WTC11 (cell line): ENCODE measurements around the gene SLC23A2. TPM values are rescaled to one million over a fixed set of nuclear protein-coding genes. Genes with fewer than 3 reads are reported as not detected.

Source experiments
- ATAC-seq: fragments of 200-7000 bp; cut with Tn5 transposase; 2 replicates; pipeline ENCODE4 v1.10.0; 2021; ENCODE audit warnings: mild to moderate bottlenecking, moderate library complexity
- CTCF ChIA-PET: fragments of 300-600 bp; sonication (Branson Sonifier 250); formaldehyde crosslinking; loops from one replicate; lab custom pipeline; 2021; ENCODE audit warnings: antibody characterized with exemption; lab: Charles Lee
- POLR2A ChIA-PET: fragments of 350-600 bp; sonication (Branson Sonifier 250); formaldehyde crosslinking; loops from one replicate; lab custom pipeline; 2021; ENCODE audit warnings: antibody characterized with exemption; lab: Charles Lee
- DNase-seq: peaks from one replicate; pipeline ENCODE4 v3.0.0; 2021; ENCODE audit warnings: low spot score
- H3K27ac Mint-ChIP-seq: 2 replicates; pipeline ENCODE4 v1.8.0; 2021; ENCODE audit warnings: mixed read lengths
- H3K27me3 Mint-ChIP-seq: 2 replicates; pipeline ENCODE4 v1.8.0; 2021; ENCODE audit warnings: low read depth, mild to moderate bottlenecking, moderate library complexity, mixed read lengths
- H3K36me3 Mint-ChIP-seq: 2 replicates; pipeline ENCODE4 v1.8.0; 2021; ENCODE audit warnings: mixed read lengths
- H3K4me1 Mint-ChIP-seq: 2 replicates; pipeline ENCODE4 v1.8.0; 2022; ENCODE audit warnings: mixed read lengths
- H3K4me3 Mint-ChIP-seq: 2 replicates; pipeline ENCODE4 v1.8.0; 2021; ENCODE audit warnings: mild to moderate bottlenecking, moderate library complexity, mixed read lengths
- H3K9me3 Mint-ChIP-seq: 2 replicates; pipeline ENCODE4 v1.8.0; 2021; ENCODE audit warnings: mixed read lengths
- ELF4 ChIP-seq: sonication (generic); formaldehyde crosslinking; IDR thresholded peaks from 2 replicates; pipeline ENCODE4 v1.8.1; 2022; ENCODE audit warnings: low read depth, mild to moderate bottlenecking, moderate library complexity, missing genetic modification reagents
- EMX1 ChIP-seq: fragments of 250-450 bp; sonication (Bioruptor Pico); IDR thresholded peaks from 2 replicates; pipeline ENCODE4 v1.8.0; 2021; ENCODE audit warnings: mild to moderate bottlenecking
- ESRRA ChIP-seq: sonication (generic); formaldehyde crosslinking; IDR thresholded peaks from 2 replicates; pipeline ENCODE4 v1.8.1; 2022; ENCODE audit warnings: mild to moderate bottlenecking, missing genetic modification reagents, borderline replicate concordance
- FOXK1 ChIP-seq: sonication (generic); formaldehyde crosslinking; IDR thresholded peaks from 2 replicates; pipeline ENCODE4 v1.8.0; 2022; ENCODE audit warnings: mild to moderate bottlenecking, moderate library complexity, missing genetic modification reagents
- GTF2I ChIP-seq: fragments of 250-450 bp; sonication (Bioruptor Pico); conservative IDR thresholded peaks from 2 replicates; pipeline ENCODE4 v1.4.0; 2021; ENCODE audit warnings: mild to moderate bottlenecking
- HMGA2 ChIP-seq: fragments of 250-450 bp; sonication (Bioruptor Pico); IDR thresholded peaks from 2 replicates; pipeline ENCODE4 v1.4.0; 2021; ENCODE audit warnings: mild to moderate bottlenecking, moderate library complexity
- NFE2L1 ChIP-seq: sonication (generic); formaldehyde crosslinking; IDR thresholded peaks from 2 replicates; pipeline ENCODE4 v1.8.1; 2023; ENCODE audit warnings: missing genetic modification reagents
- NFYB ChIP-seq: sonication (generic); formaldehyde crosslinking; conservative IDR thresholded peaks from 2 replicates; pipeline ENCODE4 v1.8.0; 2022; ENCODE audit warnings: low read depth, missing genetic modification reagents
- NR3C1 ChIP-seq: sonication (generic); formaldehyde crosslinking; conservative IDR thresholded peaks from 2 replicates; pipeline ENCODE4 v1.8.1; 2023; ENCODE audit warnings: low read depth, mild to moderate bottlenecking, missing genetic modification reagents
- PRRX2 ChIP-seq: fragments of 250-450 bp; sonication (Bioruptor Pico); IDR thresholded peaks from 2 replicates; pipeline ENCODE4 v1.8.0; 2021; ENCODE audit warnings: mild to moderate bottlenecking
- RELA ChIP-seq: sonication (generic); formaldehyde crosslinking; IDR thresholded peaks from 2 replicates; pipeline ENCODE4 v1.8.1; 2022; ENCODE audit warnings: missing genetic modification reagents, mild to moderate bottlenecking, borderline replicate concordance
- SMAD4 ChIP-seq: sonication (generic); formaldehyde crosslinking; IDR thresholded peaks from 2 replicates; pipeline ENCODE4 v1.8.0; 2022; ENCODE audit warnings: mild to moderate bottlenecking, missing genetic modification reagents
- SOX15 ChIP-seq: fragments of 250-450 bp; sonication (Bioruptor Pico); IDR thresholded peaks from 2 replicates; pipeline ENCODE4 v1.9.0; 2021; ENCODE audit warnings: mild to moderate bottlenecking
- SP1 ChIP-seq: sonication (generic); formaldehyde crosslinking; conservative IDR thresholded peaks from 2 replicates; pipeline ENCODE4 v1.8.1; 2022; ENCODE audit warnings: missing genetic modification reagents
- ZNF671 ChIP-seq: fragments of 250-450 bp; sonication (Bioruptor Pico); IDR thresholded peaks from 2 replicates; pipeline ENCODE4 v1.8.0; 2021; ENCODE audit warnings: mild to moderate bottlenecking
- total RNA-seq: library from RNA; stranded (reverse); gene quantifications from 3 replicates; pipeline ENCODE4 v1.2.3, GENCODE V29; 2021
- TF ChIP-seq, protein P1 (sequence below): sonication (generic); formaldehyde crosslinking; IDR thresholded peaks from 2 replicates; pipeline ENCODE4 v1.8.1; 2023; ENCODE audit warnings: mild to moderate bottlenecking, missing genetic modification reagents, borderline replicate concordance
- TF ChIP-seq, protein P2 (sequence below): sonication (generic); formaldehyde crosslinking; IDR thresholded peaks from 2 replicates; pipeline ENCODE4 v1.8.0; 2022; ENCODE audit warnings: mild to moderate bottlenecking, missing genetic modification reagents
- TF ChIP-seq, protein P3 (sequence below): sonication (generic); formaldehyde crosslinking; IDR thresholded peaks from 2 replicates; pipeline ENCODE4 v1.8.0; 2022; ENCODE audit warnings: missing genetic modification reagents
- TF ChIP-seq, protein P4 (sequence below): sonication (generic); formaldehyde crosslinking; IDR thresholded peaks from 2 replicates; pipeline ENCODE4 v1.8.1; 2022; ENCODE audit warnings: low read depth, missing genetic modification reagents, borderline replicate concordance
- TF ChIP-seq, protein P5 (sequence below): sonication (generic); formaldehyde crosslinking; IDR thresholded peaks from 2 replicates; pipeline ENCODE4 v1.8.0; 2023; ENCODE audit warnings: missing genetic modification reagents, mild to moderate bottlenecking, borderline replicate concordance

Gene SLC23A2
- total RNA-seq, 1 experiment from 2014 or later = 14.5 TPM

DNA sequence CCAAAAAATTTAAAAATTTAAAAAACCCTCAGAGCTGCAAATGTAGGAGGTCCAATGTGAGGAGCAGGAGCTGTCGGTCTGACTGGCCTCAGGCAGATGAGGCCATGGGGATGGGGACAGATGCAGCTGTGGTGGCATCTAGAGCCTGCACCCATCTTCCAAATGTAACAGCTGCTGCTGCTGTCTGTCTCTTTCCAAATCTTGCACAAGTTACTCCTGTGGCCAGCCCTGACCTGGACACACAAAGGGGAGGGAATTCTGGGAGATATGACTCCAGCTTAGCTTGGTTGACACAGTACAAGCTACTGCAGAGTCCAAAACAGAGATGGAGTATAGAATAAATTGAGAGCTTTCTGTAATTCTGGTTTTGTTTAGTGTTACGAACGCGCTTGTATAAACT lies 164.4 kb downstream of the SLC23A2 start:
- ATAC-seq = no peak
- DNase-seq = no peak
- Mint-ChIP-seq H3K27me3 (peaks cover 3% of the 10 kb centered on the region), H3K4me3 (no peak overlapping the region), H3K36me3 (no peaks in the 10 kb centered on the region), H3K27ac (no peak overlapping the region), H3K9me3 (peaks cover 18% of the 10 kb centered on the region), H3K4me1 (peaks cover 3% of the 10 kb centered on the region)
- ChIA-PET CTCF (interaction anchor here (0.9 kb wide), 2 partner anchors 111 to 119 kb away, joined by 3 read pairs; no protein-coding TSS in a partner anchor), POLR2A (interaction anchor here (0.6 kb wide), 1 partner anchor 94 kb away, joined by 6 read pairs; no protein-coding TSS in a partner anchor)
- TF ChIP-seq, protein P1, sequence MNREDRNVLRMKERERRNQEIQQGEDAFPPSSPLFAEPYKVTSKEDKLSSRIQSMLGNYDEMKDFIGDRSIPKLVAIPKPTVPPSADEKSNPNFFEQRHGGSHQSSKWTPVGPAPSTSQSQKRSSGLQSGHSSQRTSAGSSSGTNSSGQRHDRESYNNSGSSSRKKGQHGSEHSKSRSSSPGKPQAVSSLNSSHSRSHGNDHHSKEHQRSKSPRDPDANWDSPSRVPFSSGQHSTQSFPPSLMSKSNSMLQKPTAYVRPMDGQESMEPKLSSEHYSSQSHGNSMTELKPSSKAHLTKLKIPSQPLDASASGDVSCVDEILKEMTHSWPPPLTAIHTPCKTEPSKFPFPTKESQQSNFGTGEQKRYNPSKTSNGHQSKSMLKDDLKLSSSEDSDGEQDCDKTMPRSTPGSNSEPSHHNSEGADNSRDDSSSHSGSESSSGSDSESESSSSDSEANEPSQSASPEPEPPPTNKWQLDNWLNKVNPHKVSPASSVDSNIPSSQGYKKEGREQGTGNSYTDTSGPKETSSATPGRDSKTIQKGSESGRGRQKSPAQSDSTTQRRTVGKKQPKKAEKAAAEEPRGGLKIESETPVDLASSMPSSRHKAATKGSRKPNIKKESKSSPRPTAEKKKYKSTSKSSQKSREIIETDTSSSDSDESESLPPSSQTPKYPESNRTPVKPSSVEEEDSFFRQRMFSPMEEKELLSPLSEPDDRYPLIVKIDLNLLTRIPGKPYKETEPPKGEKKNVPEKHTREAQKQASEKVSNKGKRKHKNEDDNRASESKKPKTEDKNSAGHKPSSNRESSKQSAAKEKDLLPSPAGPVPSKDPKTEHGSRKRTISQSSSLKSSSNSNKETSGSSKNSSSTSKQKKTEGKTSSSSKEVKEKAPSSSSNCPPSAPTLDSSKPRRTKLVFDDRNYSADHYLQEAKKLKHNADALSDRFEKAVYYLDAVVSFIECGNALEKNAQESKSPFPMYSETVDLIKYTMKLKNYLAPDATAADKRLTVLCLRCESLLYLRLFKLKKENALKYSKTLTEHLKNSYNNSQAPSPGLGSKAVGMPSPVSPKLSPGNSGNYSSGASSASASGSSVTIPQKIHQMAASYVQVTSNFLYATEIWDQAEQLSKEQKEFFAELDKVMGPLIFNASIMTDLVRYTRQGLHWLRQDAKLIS = no peak
- TF ChIP-seq, protein P2, sequence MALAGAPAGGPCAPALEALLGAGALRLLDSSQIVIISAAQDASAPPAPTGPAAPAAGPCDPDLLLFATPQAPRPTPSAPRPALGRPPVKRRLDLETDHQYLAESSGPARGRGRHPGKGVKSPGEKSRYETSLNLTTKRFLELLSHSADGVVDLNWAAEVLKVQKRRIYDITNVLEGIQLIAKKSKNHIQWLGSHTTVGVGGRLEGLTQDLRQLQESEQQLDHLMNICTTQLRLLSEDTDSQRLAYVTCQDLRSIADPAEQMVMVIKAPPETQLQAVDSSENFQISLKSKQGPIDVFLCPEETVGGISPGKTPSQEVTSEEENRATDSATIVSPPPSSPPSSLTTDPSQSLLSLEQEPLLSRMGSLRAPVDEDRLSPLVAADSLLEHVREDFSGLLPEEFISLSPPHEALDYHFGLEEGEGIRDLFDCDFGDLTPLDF (CRISPR knock-in tag) = no peak
- TF ChIP-seq SMAD4 (CRISPR knock-in tag) (no peak), NFE2L1 (CRISPR knock-in tag) (no peak), PRRX2 (no peak), RELA (no peak), SOX15 (CRISPR knock-in tag) (no peak), SP1 (CRISPR knock-in tag) (no peak), GTF2I (CRISPR knock-in tag) (no peak), ELF4 (CRISPR knock-in tag) (no peak), EMX1 (no peak), ESRRA (no peak), FOXK1 (CRISPR knock-in tag) (no peak), HMGA2 (CRISPR knock-in tag) (no peak), NR3C1 (CRISPR knock-in tag) (no peak), NFYB (CRISPR knock-in tag) (no peak), ZNF671 (CRISPR knock-in tag) (no peak)
- TF ChIP-seq, protein P3, sequence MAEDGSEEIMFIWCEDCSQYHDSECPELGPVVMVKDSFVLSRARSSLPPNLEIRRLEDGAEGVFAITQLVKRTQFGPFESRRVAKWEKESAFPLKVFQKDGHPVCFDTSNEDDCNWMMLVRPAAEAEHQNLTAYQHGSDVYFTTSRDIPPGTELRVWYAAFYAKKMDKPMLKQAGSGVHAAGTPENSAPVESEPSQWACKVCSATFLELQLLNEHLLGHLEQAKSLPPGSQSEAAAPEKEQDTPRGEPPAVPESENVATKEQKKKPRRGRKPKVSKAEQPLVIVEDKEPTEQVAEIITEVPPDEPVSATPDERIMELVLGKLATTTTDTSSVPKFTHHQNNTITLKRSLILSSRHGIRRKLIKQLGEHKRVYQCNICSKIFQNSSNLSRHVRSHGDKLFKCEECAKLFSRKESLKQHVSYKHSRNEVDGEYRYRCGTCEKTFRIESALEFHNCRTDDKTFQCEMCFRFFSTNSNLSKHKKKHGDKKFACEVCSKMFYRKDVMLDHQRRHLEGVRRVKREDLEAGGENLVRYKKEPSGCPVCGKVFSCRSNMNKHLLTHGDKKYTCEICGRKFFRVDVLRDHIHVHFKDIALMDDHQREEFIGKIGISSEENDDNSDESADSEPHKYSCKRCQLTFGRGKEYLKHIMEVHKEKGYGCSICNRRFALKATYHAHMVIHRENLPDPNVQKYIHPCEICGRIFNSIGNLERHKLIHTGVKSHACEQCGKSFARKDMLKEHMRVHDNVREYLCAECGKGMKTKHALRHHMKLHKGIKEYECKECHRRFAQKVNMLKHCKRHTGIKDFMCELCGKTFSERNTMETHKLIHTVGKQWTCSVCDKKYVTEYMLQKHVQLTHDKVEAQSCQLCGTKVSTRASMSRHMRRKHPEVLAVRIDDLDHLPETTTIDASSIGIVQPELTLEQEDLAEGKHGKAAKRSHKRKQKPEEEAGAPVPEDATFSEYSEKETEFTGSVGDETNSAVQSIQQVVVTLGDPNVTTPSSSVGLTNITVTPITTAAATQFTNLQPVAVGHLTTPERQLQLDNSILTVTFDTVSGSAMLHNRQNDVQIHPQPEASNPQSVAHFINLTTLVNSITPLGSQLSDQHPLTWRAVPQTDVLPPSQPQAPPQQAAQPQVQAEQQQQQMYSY (CRISPR knock-in tag) = no peak
- TF ChIP-seq, protein P4, sequence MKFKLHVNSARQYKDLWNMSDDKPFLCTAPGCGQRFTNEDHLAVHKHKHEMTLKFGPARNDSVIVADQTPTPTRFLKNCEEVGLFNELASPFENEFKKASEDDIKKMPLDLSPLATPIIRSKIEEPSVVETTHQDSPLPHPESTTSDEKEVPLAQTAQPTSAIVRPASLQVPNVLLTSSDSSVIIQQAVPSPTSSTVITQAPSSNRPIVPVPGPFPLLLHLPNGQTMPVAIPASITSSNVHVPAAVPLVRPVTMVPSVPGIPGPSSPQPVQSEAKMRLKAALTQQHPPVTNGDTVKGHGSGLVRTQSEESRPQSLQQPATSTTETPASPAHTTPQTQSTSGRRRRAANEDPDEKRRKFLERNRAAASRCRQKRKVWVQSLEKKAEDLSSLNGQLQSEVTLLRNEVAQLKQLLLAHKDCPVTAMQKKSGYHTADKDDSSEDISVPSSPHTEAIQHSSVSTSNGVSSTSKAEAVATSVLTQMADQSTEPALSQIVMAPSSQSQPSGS (CRISPR knock-in tag) = no peak
- TF ChIP-seq, protein P5, sequence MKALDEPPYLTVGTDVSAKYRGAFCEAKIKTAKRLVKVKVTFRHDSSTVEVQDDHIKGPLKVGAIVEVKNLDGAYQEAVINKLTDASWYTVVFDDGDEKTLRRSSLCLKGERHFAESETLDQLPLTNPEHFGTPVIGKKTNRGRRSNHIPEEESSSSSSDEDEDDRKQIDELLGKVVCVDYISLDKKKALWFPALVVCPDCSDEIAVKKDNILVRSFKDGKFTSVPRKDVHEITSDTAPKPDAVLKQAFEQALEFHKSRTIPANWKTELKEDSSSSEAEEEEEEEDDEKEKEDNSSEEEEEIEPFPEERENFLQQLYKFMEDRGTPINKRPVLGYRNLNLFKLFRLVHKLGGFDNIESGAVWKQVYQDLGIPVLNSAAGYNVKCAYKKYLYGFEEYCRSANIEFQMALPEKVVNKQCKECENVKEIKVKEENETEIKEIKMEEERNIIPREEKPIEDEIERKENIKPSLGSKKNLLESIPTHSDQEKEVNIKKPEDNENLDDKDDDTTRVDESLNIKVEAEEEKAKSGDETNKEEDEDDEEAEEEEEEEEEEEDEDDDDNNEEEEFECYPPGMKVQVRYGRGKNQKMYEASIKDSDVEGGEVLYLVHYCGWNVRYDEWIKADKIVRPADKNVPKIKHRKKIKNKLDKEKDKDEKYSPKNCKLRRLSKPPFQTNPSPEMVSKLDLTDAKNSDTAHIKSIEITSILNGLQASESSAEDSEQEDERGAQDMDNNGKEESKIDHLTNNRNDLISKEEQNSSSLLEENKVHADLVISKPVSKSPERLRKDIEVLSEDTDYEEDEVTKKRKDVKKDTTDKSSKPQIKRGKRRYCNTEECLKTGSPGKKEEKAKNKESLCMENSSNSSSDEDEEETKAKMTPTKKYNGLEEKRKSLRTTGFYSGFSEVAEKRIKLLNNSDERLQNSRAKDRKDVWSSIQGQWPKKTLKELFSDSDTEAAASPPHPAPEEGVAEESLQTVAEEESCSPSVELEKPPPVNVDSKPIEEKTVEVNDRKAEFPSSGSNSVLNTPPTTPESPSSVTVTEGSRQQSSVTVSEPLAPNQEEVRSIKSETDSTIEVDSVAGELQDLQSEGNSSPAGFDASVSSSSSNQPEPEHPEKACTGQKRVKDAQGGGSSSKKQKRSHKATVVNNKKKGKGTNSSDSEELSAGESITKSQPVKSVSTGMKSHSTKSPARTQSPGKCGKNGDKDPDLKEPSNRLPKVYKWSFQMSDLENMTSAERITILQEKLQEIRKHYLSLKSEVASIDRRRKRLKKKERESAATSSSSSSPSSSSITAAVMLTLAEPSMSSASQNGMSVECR = no peak
